HCT116 (cell line): ENCODE measurements around the gene CDH4. TPM values are rescaled to one million over a fixed set of nuclear protein-coding genes. Genes with fewer than 3 reads are reported as not detected.

Experiments
- ATAC-seq: fragments of 200-7000 bp; cut with Tn5 transposase; 2 replicates; pipeline ENCODE4 v1.9.1; 2020; ENCODE audit warnings: mild to moderate bottlenecking, moderate library complexity
- BruUV-seq: library from RNA; stranded (reverse); fragments of 400-500 nt; replicated peaks from 2 replicates; lab custom pipeline; 2021; lab: Mats Ljungman, UMichigan
- CTCF ChIA-PET: fragments of 300-600 bp; sonication (Branson Sonifier 250); formaldehyde crosslinking; loops from one replicate; lab custom pipeline; 2021; ENCODE audit warnings: antibody characterized with exemption; lab: Charles Lee
- POLR2A ChIA-PET: fragments of 300-600, 350-600 bp; sonication (Branson Sonifier 250); formaldehyde crosslinking; loops from one replicate; lab custom pipeline; 2021; ENCODE audit warnings: antibody characterized with exemption; lab: Charles Lee
- RAD21 ChIA-PET, 2 experiments: fragments of 300-600 bp; sonication (Branson Sonifier 250); formaldehyde crosslinking; loops; one replicate each; lab custom pipeline; 2023; ENCODE audit warnings: low total read pairs in 2 of 2; ENCODE audit not compliant: uncharacterized antibody in 2 of 2, unreplicated experiment in 2 of 2, low non-redundant PET in 1 of 2; lab: Charles Lee
- DNase-seq: peaks from one replicate; pipeline ENCODE4 v3.0.0-alpha.2; 2010; ENCODE audit warnings: low read depth, low spot score
- H2AFZ ChIP-seq: fragments of 200-600 bp; shearing (Covaris generic), sonication (generic); 2 replicates; pipeline ENCODE4 v1.6.1; 2017; ENCODE audit warnings: low read depth, mixed run types, mixed read lengths, antibody characterized with exemption, low read length; ENCODE audit not compliant: poor library complexity, severe bottlenecking
- H3K27ac ChIP-seq: 2 replicates; pipeline ENCODE4 v1.5.1; 2012; ENCODE audit warnings: low read depth, low read length
- H3K27me3 ChIP-seq: fragments of 200-600 bp; sonication (generic); 2 replicates; pipeline ENCODE4 v1.6.1; 2016; ENCODE audit warnings: mixed run types, low read length, mixed read lengths; ENCODE audit not compliant: insufficient read depth
- H3K36me3 ChIP-seq, 2 experiments: fragments of 200-500 bp in 1 of 2; fragments of 200-600 bp in 1 of 2; sonication (Bioruptor generic) in 1 of 2; sonication (generic) in 1 of 2; 2 replicates each; pipeline versions ENCODE4 v1.5.1 to v1.6.1; 2014 to 2016; ENCODE audit warnings: low read length in 2 of 2, inconsistent platforms in 1 of 2, mixed read lengths in 1 of 2, mixed run types in 1 of 2; ENCODE audit not compliant: insufficient read depth in 2 of 2, control insufficient read depth in 1 of 2
- H3K4me1 ChIP-seq, 2 experiments: fragments of 200-600 bp in 1 of 2; sonication (generic) in 1 of 2; 2 replicates each; pipeline versions ENCODE4 v1.5.1 to v1.6.1; 2012 to 2017; ENCODE audit warnings: low read length in 2 of 2, inconsistent platforms in 1 of 2, mild to moderate bottlenecking in 1 of 2, mixed read lengths in 1 of 2, mixed run types in 1 of 2, moderate library complexity in 1 of 2; ENCODE audit not compliant: insufficient read depth in 2 of 2, control insufficient read depth in 1 of 2
- H3K4me2 ChIP-seq: fragments of 200-600 bp; sonication (generic); 2 replicates; pipeline ENCODE4 v1.6.1; 2017; ENCODE audit warnings: mixed run types, low read length, mixed read lengths
- H3K4me3 ChIP-seq, 2 experiments: fragments of 200-600 bp in 1 of 2; sonication (generic) in 1 of 2; replicated peaks in 1 of 2; 2 replicates each; pipeline ENCODE4 v1.5.1; 2011 to 2016; ENCODE audit warnings: low read length in 2 of 2, control low read depth in 1 of 2, low read depth in 1 of 2, mild to moderate bottlenecking in 1 of 2, mixed read lengths in 1 of 2, mixed run types in 1 of 2
- H3K79me2 ChIP-seq: fragments of 200-600 bp; sonication (generic); 2 replicates; pipeline ENCODE4 v1.6.1; 2017; ENCODE audit warnings: mild to moderate bottlenecking, mixed run types, low read length, moderate library complexity, mixed read lengths; ENCODE audit not compliant: insufficient read depth
- H3K9ac ChIP-seq: fragments of 200-600 bp; sonication (generic); 2 replicates; pipeline ENCODE4 v1.6.1; 2016; ENCODE audit warnings: low read length, mixed read lengths
- H3K9me2 ChIP-seq: fragments of 200-600 bp; sonication (generic), shearing (Covaris generic); 2 replicates; pipeline ENCODE4 v1.6.1; 2017; ENCODE audit warnings: mixed run types, mild to moderate bottlenecking, moderate library complexity; ENCODE audit not compliant: insufficient read depth
- H3K9me3 ChIP-seq, 2 experiments: fragments of 200-500 bp in 1 of 2; fragments of 200-600 bp in 1 of 2; sonication (Bioruptor generic) in 1 of 2; sonication (generic) in 1 of 2; 2 replicates each; pipeline ENCODE4 v1.6.1; 2014 to 2017; ENCODE audit warnings: low read length in 2 of 2, mixed read lengths in 2 of 2, inconsistent platforms in 1 of 2, low read depth in 1 of 2, mild to moderate bottlenecking in 1 of 2, mixed run types in 1 of 2, moderate library complexity in 1 of 2; ENCODE audit not compliant: control insufficient read depth in 1 of 2, insufficient read depth in 1 of 2
- H4K20me1 ChIP-seq: fragments of 200-600 bp; sonication (generic), shearing (Covaris generic); 2 replicates; pipeline ENCODE4 v1.6.1; 2017; ENCODE audit warnings: mixed run types, mild to moderate bottlenecking, moderate library complexity; ENCODE audit not compliant: insufficient read depth
- CBX3 ChIP-seq: IDR thresholded peaks from 2 replicates; pipeline ENCODE4 v1.6.1; 2012; ENCODE audit warnings: low read depth
- CEBPB ChIP-seq: IDR thresholded peaks from 2 replicates; pipeline ENCODE4 v1.6.1; 2012; ENCODE audit warnings: low read depth
- EGR1 ChIP-seq: IDR thresholded peaks from 2 replicates; pipeline ENCODE4 v1.6.1; 2012; ENCODE audit warnings: low read depth
- ELF1 ChIP-seq: IDR thresholded peaks from 2 replicates; pipeline ENCODE4 v1.6.1; 2012; ENCODE audit warnings: low read depth, borderline replicate concordance
- EZH2 ChIP-seq: fragments of 200-600 bp; sonication (generic); IDR thresholded peaks from 2 replicates; pipeline ENCODE4 v1.6.1; 2017; ENCODE audit warnings: antibody characterized with exemption, mixed run types
- EZH2phosphoT487 ChIP-seq: fragments of 200-600 bp; IDR thresholded peaks from 2 replicates; pipeline ENCODE4 v1.6.1; 2018; ENCODE audit warnings: antibody characterized with exemption, borderline replicate concordance
- FOSL1 ChIP-seq: IDR thresholded peaks from 2 replicates; pipeline ENCODE4 v1.6.1; 2012; ENCODE audit warnings: low read depth
- JUND ChIP-seq: IDR thresholded peaks from 2 replicates; pipeline ENCODE4 v1.6.1; 2012
- POLR2A ChIP-seq: IDR thresholded peaks from 2 replicates; pipeline ENCODE4 v1.7.0; 2011; ENCODE audit warnings: borderline replicate concordance; ENCODE audit not compliant: insufficient read depth, insufficient read length; ENCODE audit errors: extremely low read depth
- RAD21 ChIP-seq: IDR thresholded peaks from 2 replicates; pipeline ENCODE4 v1.6.1; 2012; ENCODE audit warnings: low read depth, mild to moderate bottlenecking
- REST ChIP-seq: IDR thresholded peaks from 2 replicates; pipeline ENCODE4 v1.6.1; 2012; ENCODE audit warnings: low read depth
- SIN3A ChIP-seq: IDR thresholded peaks from 2 replicates; pipeline ENCODE4 v1.6.1; 2012; ENCODE audit warnings: low read depth
- SP1 ChIP-seq: IDR thresholded peaks from 2 replicates; pipeline ENCODE4 v1.6.1; 2012; ENCODE audit warnings: low read depth
- SRF ChIP-seq: IDR thresholded peaks from 2 replicates; pipeline ENCODE4 v1.6.1; 2012; ENCODE audit warnings: low read depth
- TCF7L2 ChIP-seq: IDR thresholded peaks from 2 replicates; pipeline ENCODE4 v1.7.0; 2011; ENCODE audit warnings: borderline replicate concordance, inconsistent platforms; ENCODE audit not compliant: insufficient read depth, insufficient read length; ENCODE audit errors: extremely low read depth
- YY1 ChIP-seq: IDR thresholded peaks from 2 replicates; pipeline ENCODE4 v1.6.1; 2011; ENCODE audit warnings: low read length, low read depth, moderate library complexity, mild to moderate bottlenecking; ENCODE audit not compliant: insufficient replicate concordance; ENCODE audit errors: extremely low read depth
- ZBTB33 ChIP-seq: IDR thresholded peaks from 2 replicates; pipeline ENCODE4 v1.6.1; 2011; ENCODE audit warnings: mild to moderate bottlenecking, low read length, moderate library complexity; ENCODE audit not compliant: insufficient replicate concordance; ENCODE audit errors: extremely low read depth
- intact Hi-C: fragments of 100-400 bp; cut with micrococcal nuclease; formaldehyde crosslinking; loops from 2 replicates; pipeline ENCODE4 v1.10.0; 2022
- total RNA-seq: library from RNA; stranded (reverse); gene quantifications from one replicate; pipeline ENCODE4 v1.2.1, GENCODE V29; 2021; ENCODE audit not compliant: unreplicated experiment
- TF ChIP-seq, protein P1 (sequence below), 3 experiments: fragments of 200-600 bp in 1 of 3; sonication (generic) in 1 of 3; IDR thresholded peaks in 2 of 3; conservative IDR thresholded peaks in 1 of 3; 2 replicates each; pipeline ENCODE4 v1.5.1; 2012 to 2017; ENCODE audit warnings: low read depth in 2 of 3, low read length in 2 of 3, antibody characterized with exemption in 1 of 3, borderline replicate concordance in 1 of 3, control low read depth in 1 of 3, mild to moderate bottlenecking in 1 of 3, mixed read lengths in 1 of 3, mixed run types in 1 of 3, moderate library complexity in 1 of 3; ENCODE audit not compliant: insufficient read depth in 1 of 3
- TF ChIP-seq, protein P2 (sequence below): IDR thresholded peaks from 2 replicates; pipeline ENCODE4 v1.6.1; 2012

The CDH4 gene
- total RNA-seq, 1 experiment from 2014 or later: not detected

DNA sequence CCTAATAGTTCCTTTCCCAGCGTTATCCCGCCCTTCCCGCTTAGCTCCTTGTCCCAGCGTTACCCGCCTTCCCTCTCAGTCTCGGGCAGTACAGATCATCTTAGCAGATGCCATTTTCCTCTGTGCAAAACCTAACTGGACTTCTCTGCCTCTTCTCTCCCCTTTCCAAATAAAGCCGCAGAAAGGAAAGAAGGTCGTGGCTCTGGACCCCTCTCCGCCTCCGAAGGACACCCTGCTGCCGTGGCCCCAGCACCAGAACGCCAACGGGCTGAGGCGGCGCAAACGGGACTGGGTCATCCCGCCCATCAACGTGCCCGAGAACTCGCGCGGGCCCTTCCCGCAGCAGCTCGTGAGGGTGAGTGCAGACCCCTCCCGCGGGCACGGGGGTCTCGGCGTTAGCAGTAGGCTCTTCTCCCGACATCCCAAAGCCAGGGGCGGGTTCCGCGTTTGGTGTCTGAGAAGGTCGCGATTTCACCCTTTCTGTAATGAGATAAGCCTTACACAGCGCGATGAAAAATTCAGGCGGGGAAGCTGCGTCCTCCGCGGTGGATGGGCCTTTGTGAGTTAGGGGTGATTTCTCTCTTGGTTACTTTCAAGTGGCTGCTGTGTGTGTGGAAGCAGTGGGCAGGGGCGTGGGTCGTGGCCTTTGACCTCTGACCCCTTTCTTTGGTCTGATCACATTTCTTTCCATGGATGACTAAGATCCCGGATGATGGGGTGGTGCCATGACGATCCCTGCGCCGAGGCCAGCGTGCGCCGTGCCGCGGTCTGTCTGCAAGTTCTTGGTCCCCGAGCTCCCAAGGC lies 521.0 kb downstream of the CDH4 start:
- Histone ChIP-seq H4K20me1 (no peaks in the 10 kb centered on the region), H3K36me3 (no peaks in the 10 kb centered on the region), H3K9me3 (no peaks in the 10 kb centered on the region), H3K9ac (no peak overlapping the region), H3K79me2 (no peaks in the 10 kb centered on the region), H3K4me2 (no peak overlapping the region), H3K27ac (no peak overlapping the region), H3K27me3 (peaks cover 5% of the 10 kb centered on the region; the same call in 1 of the 2 replicates), H3K4me3 (no peak overlapping the region), H2AFZ (no peak overlapping the region), H3K9me2 (no peaks in the 10 kb centered on the region), H3K4me1 (no peaks in the 10 kb centered on the region)
- ChIA-PET RAD21 (no interaction called here), POLR2A (no interaction called here), CTCF (no interaction called here)
- intact Hi-C loops: no loop called here
- no TSS peak for BruUV-seq
- TF ChIP-seq SIN3A (no peak), CEBPB (no peak), EGR1 (no peak), SRF (no peak), JUND (no peak), FOSL1 (no peak), YY1 (no peak), EZH2 (no peak), ELF1 (no peak), EZH2phosphoT487 (no peak), CBX3 (no peak), SP1 (no peak), POLR2A (no peak), RAD21 (no peak), ZBTB33 (no peak), REST (no peak), TCF7L2 (no peak)
- TF ChIP-seq, protein P1, sequence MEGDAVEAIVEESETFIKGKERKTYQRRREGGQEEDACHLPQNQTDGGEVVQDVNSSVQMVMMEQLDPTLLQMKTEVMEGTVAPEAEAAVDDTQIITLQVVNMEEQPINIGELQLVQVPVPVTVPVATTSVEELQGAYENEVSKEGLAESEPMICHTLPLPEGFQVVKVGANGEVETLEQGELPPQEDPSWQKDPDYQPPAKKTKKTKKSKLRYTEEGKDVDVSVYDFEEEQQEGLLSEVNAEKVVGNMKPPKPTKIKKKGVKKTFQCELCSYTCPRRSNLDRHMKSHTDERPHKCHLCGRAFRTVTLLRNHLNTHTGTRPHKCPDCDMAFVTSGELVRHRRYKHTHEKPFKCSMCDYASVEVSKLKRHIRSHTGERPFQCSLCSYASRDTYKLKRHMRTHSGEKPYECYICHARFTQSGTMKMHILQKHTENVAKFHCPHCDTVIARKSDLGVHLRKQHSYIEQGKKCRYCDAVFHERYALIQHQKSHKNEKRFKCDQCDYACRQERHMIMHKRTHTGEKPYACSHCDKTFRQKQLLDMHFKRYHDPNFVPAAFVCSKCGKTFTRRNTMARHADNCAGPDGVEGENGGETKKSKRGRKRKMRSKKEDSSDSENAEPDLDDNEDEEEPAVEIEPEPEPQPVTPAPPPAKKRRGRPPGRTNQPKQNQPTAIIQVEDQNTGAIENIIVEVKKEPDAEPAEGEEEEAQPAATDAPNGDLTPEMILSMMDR (IDR thresholded peaks at IDR 0.05 in 2 of 3, conservative IDR thresholded peaks at IDR 0.05 in 1 of 3; ENCODE audit: borderline replicate concordance in 1 of 3, insufficient read depth in 1 of 3, low read depth in 2 of 3, low read length in 2 of 3): no peak
- TF ChIP-seq, protein P2, sequence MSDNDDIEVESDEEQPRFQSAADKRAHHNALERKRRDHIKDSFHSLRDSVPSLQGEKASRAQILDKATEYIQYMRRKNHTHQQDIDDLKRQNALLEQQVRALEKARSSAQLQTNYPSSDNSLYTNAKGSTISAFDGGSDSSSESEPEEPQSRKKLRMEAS: no peak
- ATAC-seq (no peak), DNase-seq (no peak)
